Liver (tissue), 3 donors: ENCODE data around the gene ANKRD50.

Experiments
- ATF3 ChIP-seq: IDR thresholded peaks from 2 replicates; pipeline ENCODE4 v1.6.1; 2016; ENCODE audit warnings: antibody characterized with exemption
- CTCF ChIP-seq: fragments of 150-350 bp; IDR thresholded peaks from 2 replicates; pipeline ENCODE4 v1.5.1; 2017; ENCODE audit warnings: improper control_type of control experiment, low read depth, low read length; ENCODE audit not compliant: missing input control
- FOXA1 ChIP-seq: IDR thresholded peaks from 2 replicates; pipeline ENCODE4 v1.6.1; 2016; ENCODE audit warnings: antibody characterized with exemption
- FOXA2 ChIP-seq: IDR thresholded peaks from 2 replicates; pipeline ENCODE4 v1.6.1; 2016; ENCODE audit warnings: antibody characterized with exemption
- GABPA ChIP-seq, 2 donors: IDR thresholded peaks in 1 of 2; conservative IDR thresholded peaks in 1 of 2; 2 replicates each; pipeline ENCODE4 v1.6.1; 2016; ENCODE audit warnings: antibody characterized with exemption in 2 of 2, mild to moderate bottlenecking in 1 of 2, moderate library complexity in 1 of 2
- HNF4G ChIP-seq: IDR thresholded peaks from 2 replicates; pipeline ENCODE4 v1.6.1; 2016; ENCODE audit warnings: antibody characterized with exemption
- JUND ChIP-seq, 2 donors: IDR thresholded peaks; 2 replicates each; pipeline ENCODE4 v1.6.1; 2016; ENCODE audit warnings: antibody characterized with exemption in 2 of 2
- MAX ChIP-seq: IDR thresholded peaks from 2 replicates; pipeline ENCODE4 v1.6.1; 2016; ENCODE audit warnings: antibody characterized with exemption
- RAD21 ChIP-seq, 2 donors: IDR thresholded peaks; 2 replicates each; pipeline ENCODE4 v1.6.1; 2016; ENCODE audit warnings: antibody characterized with exemption in 2 of 2, mild to moderate bottlenecking in 2 of 2
- REST ChIP-seq: IDR thresholded peaks from 2 replicates; pipeline ENCODE4 v1.6.1; 2016; ENCODE audit warnings: antibody characterized with exemption, mild to moderate bottlenecking
- SP1 ChIP-seq: IDR thresholded peaks from 2 replicates; pipeline ENCODE4 v1.6.1; 2018; ENCODE audit warnings: antibody characterized with exemption, mild to moderate bottlenecking
- TAF1 ChIP-seq: conservative IDR thresholded peaks from 2 replicates; pipeline ENCODE4 v1.6.1; 2016; ENCODE audit warnings: antibody characterized with exemption, mild to moderate bottlenecking
- YY1 ChIP-seq: IDR thresholded peaks from 2 replicates; pipeline ENCODE4 v1.6.1; 2016; ENCODE audit warnings: antibody characterized with exemption, mild to moderate bottlenecking
- donor health status: healthy.
- donor health status: healthy.

- peak; percentile 35 for TF ChIP-seq CTCF
- TF ChIP-seq JUND (IDR thresholded peaks at IDR 0.05), result no peak
- no peak for TF ChIP-seq TAF1
- TF ChIP-seq HNF4G, result no peak
- peak; percentile 37 to 67 for TF ChIP-seq RAD21 (IDR thresholded peaks at IDR 0.05)
- no peak for TF ChIP-seq MAX
- TF ChIP-seq ATF3, result no peak
- TF ChIP-seq REST, result peak; percentile 10
- TF ChIP-seq YY1, result peak; percentile 30
- no peak for TF ChIP-seq FOXA1
- TF ChIP-seq FOXA2, result no peak
- TF ChIP-seq GABPA (IDR thresholded peaks at IDR 0.05 in 1 of 2, conservative IDR thresholded peaks at IDR 0.05 in 1 of 2), result no peak
- TF ChIP-seq SP1, result no peak
These were observed 657 bp upstream of the ANKRD50 start for GRCh38 chr4:124713185-124713592.
